Stimulated activated CD8-positive, alpha-beta memory T cell treated with anti-CD3 and anti-CD28 coated beads, Interleukin-7, amount 100 ng/mL, for 24 hours (primary cell): ENCODE measurements around the gene AQP2.

Source experiments
- DNase-seq: peaks from one replicate; pipeline ENCODE4 v3.0.0-alpha.2; 2020; ENCODE audit warnings: low read depth

The AQP2 gene, protein sequence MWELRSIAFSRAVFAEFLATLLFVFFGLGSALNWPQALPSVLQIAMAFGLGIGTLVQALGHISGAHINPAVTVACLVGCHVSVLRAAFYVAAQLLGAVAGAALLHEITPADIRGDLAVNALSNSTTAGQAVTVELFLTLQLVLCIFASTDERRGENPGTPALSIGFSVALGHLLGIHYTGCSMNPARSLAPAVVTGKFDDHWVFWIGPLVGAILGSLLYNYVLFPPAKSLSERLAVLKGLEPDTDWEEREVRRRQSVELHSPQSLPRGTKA

GRCh38 chr12:49950273-49951251, at the start of gene AQP2:
Gene AQP2, plus strand, starts transcription at chr12:49950737. Its CDS starts 94 bp downstream, at chr12:49950831.
- DNase-seq, result no peak

GRCh38 chr12:49901026-49901425, 49.5 kb upstream of the AQP2 start:
- no peak for DNase-seq

DNA sequence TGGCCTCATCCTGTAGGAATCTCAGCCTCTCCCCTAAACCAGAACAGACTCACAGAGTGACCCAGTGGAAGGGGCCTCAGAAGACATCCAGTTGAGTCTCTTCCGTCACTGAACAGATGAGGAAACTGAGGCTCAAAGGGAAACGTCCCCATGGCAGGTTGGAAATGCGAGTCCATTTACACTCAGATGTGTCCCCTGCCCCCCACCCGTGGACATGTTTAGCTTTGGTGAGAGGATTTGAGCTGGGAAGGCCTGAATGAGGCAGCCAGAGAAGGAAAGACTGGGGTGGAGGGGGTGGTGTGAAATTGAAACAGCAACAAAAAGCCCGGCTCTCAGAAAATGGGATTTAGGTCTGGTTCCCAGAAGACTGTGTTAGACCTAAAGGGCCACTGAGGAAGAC, 48.6 kb upstream of the AQP2 start:
- DNase-seq, result no peak

GRCh38 chr12:49902399-49903350, 47.9 kb upstream of the AQP2 start:
- DNase-seq, result no peak

GRCh38 chr12:49903351-49903699, 47.2 kb upstream of the AQP2 start:
- DNase-seq, result no peak

DNA sequence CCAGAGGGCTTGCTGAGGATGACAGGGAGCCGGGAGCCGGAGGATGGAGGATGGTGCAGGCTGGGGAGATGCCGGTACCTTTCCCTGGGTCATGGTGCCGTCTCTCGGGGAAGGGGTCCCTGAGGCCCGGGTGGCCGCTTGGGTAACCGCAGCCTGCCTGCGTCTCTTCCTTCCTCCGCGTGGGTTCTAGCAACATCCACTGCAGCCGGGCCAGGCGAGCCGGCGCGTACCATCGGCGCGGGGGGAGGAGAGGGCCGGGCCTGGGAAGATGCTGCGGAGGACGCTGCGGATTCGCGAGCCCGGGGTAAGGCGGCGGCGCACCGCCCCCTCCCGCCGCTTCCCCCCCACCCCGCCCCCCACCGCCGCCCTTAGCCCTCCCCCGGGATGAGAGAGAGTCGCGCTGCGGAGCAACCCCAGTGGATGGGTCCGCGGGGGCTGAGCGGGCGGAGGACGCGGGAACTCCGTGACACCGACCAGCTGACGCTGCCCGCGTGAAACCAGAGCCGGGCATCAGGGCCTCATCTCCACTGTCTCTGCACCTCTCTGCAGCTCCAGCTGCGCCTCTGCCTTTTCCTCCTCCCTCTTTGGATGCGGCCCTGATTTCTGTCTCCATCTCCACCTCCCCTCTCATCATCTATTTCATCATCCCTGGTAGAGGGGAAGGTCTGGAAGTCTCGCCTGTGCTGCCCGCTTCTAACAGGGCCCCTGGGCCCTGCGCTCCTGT, 46.7 kb upstream of the AQP2 start, which contains the start of gene FAIM2:
Gene FAIM2 (minus strand): TSS at position 201 of the 724 bp plus-strand sequence. CDS start 108 bp downstream, at position 93.
- DNase-seq, result no peak

DNA sequence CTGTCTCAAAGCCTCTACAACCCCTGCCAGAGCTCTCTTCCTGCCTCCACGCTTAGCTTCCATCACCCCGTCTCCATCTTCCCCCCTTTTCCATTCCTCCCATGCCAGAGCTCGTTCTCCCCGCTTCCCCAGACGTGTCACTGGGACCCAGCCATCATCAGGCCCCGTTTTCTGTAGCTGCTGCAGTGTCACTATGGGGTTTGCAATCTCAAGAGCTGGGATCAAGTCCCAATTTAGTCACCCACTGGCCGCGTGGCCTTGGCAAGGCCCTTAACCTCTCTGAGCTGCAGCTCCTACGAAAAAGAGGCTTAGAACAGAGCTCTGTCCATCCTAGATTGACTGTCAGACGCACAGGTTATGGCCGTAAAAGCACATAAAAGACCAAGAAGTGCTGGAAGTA, 45.9 kb upstream of the AQP2 start:
- no peak for DNase-seq

DNA sequence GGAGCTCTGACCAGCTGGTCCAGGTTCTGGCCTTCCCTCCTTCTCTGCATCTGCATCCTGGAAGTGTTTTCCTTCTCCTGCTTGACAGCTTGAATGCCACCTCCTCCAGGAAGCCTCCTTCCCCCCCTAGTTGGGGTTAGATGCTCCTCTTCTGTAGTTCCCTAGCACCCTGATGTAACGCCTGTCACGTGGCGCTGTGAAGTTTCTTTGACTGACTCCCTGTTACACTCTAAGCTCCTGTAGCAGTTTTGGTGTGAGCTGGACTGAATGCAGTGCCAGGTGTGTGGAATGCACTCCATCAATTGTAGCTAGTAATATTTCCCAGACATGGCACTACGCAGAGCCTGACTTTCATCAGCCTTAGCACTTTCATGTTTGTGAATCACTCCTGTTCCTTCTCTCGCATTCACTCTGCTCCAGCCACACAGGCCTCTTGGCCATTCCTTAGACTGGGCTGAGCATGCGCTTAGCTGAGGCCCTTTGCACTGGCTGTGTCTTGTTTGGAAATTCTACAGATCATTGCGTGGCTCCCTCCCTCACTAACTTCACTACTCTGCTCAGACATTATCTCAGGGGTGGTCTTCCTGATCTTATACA, 44.7 kb upstream of the AQP2 start:
- no peak for DNase-seq

DNA sequence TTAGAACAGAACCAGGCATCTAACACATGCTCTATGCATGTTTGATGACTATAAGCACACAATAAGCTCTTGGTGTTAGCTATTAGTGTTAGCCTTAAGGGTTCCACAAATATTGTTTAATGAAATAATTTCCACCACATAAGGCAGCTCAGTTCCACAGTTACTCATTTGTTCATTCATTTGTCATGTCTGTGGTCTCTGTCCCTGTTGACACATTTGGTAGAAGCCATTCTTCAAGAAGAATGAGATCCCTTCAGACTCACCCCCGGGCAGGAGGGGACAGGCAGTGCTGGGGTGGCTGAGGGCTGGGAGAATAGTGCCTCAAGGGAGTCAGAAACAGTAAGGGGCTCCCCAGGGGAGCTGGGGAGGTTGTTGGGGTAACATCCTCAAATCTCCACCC, 43.2 kb upstream of the AQP2 start:
- no peak for DNase-seq

DNA sequence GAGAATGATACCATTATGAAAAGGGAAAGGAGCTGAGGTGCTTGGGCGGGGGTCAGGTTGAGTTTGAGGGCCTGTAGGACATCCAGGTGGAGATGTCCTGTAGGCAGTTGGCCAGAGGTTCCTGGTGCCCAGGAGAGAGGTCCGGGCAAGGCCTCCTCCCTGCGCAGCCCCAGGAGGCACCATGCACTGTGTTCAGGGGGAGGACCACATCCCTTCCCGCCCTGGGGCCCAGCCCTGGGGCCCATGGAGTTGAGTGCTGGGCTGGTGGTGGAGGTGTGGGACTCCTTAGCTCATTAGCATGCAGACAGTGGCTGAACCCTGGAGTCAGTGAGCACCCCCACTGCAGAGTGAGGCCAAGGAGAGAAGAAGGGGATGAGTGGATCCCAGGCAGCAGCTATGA, 41.2 kb upstream of the AQP2 start:
- DNase-seq, result no peak

DNA sequence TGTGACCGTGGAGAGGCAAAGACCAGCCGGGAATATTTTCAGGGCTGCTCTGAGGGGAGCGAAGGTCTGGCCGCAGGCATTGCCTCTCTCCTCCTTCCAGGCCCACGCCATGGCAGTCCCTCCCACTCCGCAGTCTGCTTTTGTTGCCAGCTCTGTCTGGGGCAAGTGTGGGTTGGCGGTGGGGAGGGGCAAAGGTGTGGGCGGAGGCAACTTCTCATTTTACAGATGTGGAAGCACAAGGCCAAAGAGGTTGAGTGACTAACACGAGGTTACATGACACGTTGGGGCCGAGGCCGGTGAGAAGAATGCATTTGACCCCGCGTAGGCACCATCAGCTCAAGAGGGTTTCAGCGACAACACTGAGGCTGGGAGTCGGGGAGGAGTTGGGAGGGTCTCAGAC, 40.7 kb upstream of the AQP2 start:
- DNase-seq, result no peak

GRCh38 chr12:49910331-49911212, 40.0 kb upstream of the AQP2 start:
- no peak for DNase-seq

- no peak for DNase-seq
Measured at GRCh38 chr12:49911213-49911605, 39.3 kb upstream of the AQP2 start.

GRCh38 chr12:49912345-49913255, 37.9 kb upstream of the AQP2 start:
- no peak for DNase-seq

- no peak for DNase-seq
Measured at GRCh38 chr12:49916129-49916919, 34.2 kb upstream of the AQP2 start.

DNA sequence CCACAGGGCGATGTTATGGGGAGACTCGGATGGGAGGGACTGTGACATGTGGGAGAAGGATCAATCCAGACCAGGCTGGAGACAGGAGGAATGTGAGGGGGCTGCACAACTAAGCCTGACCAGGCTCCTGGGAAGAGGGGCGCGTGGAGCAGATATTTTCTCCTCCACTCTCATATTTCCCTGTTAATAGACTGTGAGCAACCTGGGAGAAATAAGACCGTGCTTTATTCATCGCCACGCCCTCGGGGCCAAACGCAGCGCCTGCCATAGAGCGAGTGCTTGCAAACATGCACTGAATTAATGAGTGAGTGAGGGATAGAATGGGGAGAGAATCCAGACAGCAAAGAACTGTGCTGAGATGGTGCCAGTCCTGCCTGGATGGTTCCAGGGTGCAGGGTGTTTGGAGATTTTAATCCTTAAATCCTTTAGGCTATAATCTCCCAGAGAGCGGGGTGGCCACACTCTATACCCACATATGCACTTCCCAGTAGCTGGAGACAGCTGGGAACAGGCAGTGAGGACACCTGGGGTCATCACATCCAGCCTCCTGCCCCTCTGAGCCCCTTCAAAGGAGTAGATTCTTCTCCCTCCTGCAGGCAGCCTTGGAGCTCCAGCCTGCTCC, 33.3 kb upstream of the AQP2 start:
- DNase-seq, result no peak

GRCh38 chr12:49917788-49918173, 32.8 kb upstream of the AQP2 start:
- DNase-seq, result no peak
